ENCODE results near the gene RMND5B. TPM values are rescaled to one million over a fixed set of nuclear protein-coding genes. Genes with fewer than 3 reads are reported as not detected.
A peak's percentile ranks its signal among the peaks of the same experiment; 100 is the strongest.

Gene RMND5B
- total RNA-seq, 1 experiment from 2014 or later: 37.0 TPM

DNA sequence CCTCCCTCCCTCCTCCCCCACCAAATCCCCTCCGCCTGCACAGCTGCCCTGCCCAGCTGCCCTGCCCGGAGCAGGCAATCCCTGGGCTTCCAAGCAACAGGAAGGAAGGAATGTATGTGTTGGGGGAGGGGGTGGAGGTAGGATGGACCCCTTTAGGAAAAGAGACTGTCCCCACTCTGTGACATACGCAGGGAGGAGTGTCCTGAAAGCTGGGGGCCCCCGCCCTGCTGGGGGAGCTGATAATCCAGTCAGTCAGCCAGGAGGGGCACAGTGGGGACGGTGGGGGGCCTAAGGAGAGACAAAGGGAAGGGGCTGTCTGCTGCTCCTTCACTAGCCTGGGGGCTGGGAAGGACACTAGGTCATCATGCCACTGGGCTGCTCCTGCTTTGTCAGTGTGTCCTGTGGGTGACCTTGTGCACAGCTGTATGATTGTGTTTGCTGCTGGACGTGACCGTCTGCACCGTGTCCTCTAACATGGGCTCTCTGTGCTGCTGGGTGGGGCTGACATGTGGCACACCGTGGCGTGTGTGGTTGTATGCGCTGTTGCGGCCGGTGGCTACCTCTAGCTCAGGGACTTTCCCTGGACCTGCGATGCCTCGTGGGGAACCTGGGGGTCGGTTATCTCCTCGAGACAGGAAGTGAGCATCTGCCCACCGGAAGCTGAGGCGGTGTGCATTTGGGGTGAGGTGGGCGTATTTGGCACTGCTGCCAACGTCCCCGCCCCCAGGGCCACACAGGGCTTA is 14.5 kb upstream of the RMND5B start:
- DNase-seq (ENCODE audit: low spot score): peak; percentile 22
- POLR2A ChIA-PET (ENCODE audit: low non-redundant PET): no interaction called here
- no peak overlapping the region for H3K4me3 ChIP-seq (ENCODE audit: low read depth, low read length, poor library complexity, severe bottlenecking)

DNA sequence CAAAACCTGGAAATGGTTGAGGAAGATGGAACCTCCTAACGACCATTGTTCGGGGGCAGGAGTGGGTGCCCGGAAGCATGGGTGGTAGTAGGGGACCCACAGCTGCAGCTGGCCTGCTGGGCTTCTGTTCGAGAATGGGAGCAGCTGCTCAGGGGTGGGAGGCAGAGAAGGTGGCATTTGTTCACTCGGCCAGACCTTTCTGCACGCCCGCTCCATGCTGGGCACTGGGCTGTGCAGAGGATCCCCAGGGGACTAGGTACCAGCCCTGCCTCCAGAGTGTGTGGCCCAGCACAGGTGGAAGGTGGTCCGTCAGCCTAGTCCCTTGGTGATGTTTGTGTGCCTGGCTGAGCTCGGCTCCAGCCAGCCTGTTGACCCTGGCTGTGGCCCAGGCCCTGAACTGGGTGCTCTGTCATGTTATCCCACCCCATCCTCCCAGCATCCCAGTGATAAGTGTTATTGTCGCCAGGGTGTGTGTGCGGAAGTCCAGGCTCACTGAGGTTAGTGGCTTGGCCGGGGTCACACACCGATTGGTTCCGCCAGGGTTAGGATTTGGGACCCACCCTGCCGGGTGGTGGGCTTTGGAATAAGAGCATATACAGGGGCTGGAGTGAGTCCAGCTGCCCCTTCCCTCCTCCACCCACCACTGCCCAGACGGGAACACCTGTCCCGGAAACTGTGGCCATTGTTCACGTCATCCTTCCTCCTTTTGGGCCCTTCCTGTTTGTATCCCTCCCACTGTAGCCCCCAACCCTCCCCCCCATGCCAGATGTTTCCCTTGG is 12.7 kb upstream of the RMND5B start:
- TF ChIP-seq, protein P1, sequence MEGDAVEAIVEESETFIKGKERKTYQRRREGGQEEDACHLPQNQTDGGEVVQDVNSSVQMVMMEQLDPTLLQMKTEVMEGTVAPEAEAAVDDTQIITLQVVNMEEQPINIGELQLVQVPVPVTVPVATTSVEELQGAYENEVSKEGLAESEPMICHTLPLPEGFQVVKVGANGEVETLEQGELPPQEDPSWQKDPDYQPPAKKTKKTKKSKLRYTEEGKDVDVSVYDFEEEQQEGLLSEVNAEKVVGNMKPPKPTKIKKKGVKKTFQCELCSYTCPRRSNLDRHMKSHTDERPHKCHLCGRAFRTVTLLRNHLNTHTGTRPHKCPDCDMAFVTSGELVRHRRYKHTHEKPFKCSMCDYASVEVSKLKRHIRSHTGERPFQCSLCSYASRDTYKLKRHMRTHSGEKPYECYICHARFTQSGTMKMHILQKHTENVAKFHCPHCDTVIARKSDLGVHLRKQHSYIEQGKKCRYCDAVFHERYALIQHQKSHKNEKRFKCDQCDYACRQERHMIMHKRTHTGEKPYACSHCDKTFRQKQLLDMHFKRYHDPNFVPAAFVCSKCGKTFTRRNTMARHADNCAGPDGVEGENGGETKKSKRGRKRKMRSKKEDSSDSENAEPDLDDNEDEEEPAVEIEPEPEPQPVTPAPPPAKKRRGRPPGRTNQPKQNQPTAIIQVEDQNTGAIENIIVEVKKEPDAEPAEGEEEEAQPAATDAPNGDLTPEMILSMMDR (conservative IDR thresholded peaks at IDR 0.05; ENCODE audit: low read depth, low read length): no peak
- no peak for TF ChIP-seq EZH2 (IDR thresholded peaks at IDR 0.05; ENCODE audit: borderline replicate concordance, low read depth, low read length, poor library complexity, severe bottlenecking)
- Histone ChIP-seq H3K4me1 (ENCODE audit: insufficient read depth, low read length, poor library complexity, severe bottlenecking) (peaks cover 24% of the 10 kb centered on the region), H3K27ac (ENCODE audit: low read depth, low read length, poor library complexity, severe bottlenecking) (no peak overlapping the region), H3K36me3 (ENCODE audit: insufficient read depth, low read length, poor library complexity, severe bottlenecking) (no peaks in the 10 kb centered on the region), H3K9me3 (ENCODE audit: low read depth, low read length, poor library complexity, severe bottlenecking) (no peaks in the 10 kb centered on the region), H3K27me3 (replicated peaks; ENCODE audit: insufficient read depth, low read depth, low read length, poor library complexity) (no peaks in the 10 kb centered on the region), H3K4me3 (ENCODE audit: low read depth, low read length, poor library complexity, severe bottlenecking) (no peak overlapping the region)
- ChIA-PET CTCF (interaction anchor here (0.5 kb wide), 1 partner anchor 36 kb away, joined by 3 read pairs; no protein-coding TSS in a partner anchor), POLR2A (ENCODE audit: low non-redundant PET) (no interaction called here)
- intact Hi-C loops (cut with micrococcal nuclease; ENCODE audit: unreplicated experiment): no loop called here
- DNase-seq (ENCODE audit: low spot score): no peak
- BruUV-seq (replicated peaks): no TSS peak

More for the DNA sequence above, 14.5 kb upstream of the RMND5B start:
- BruUV-seq (replicated peaks): no TSS peak
- intact Hi-C loops (cut with micrococcal nuclease; ENCODE audit: unreplicated experiment): no loop called here
- no peaks in the 10 kb centered on the region for H3K9me3 ChIP-seq (ENCODE audit: low read depth, low read length, poor library complexity, severe bottlenecking)
- H3K27ac ChIP-seq (ENCODE audit: low read depth, low read length, poor library complexity, severe bottlenecking): no peak overlapping the region
- CTCF ChIA-PET: no interaction called here
- TF ChIP-seq EZH2 (IDR thresholded peaks at IDR 0.05; ENCODE audit: borderline replicate concordance, low read depth, low read length, poor library complexity, severe bottlenecking): no peak
- TF ChIP-seq, protein P1 (conservative IDR thresholded peaks at IDR 0.05; ENCODE audit: low read depth, low read length): no peak
- H3K36me3 ChIP-seq (ENCODE audit: insufficient read depth, low read length, poor library complexity, severe bottlenecking): no peaks in the 10 kb centered on the region
- H3K27me3 ChIP-seq (replicated peaks; ENCODE audit: insufficient read depth, low read depth, low read length, poor library complexity): no peaks in the 10 kb centered on the region
- peaks cover 24% of the 10 kb centered on the region for H3K4me1 ChIP-seq (ENCODE audit: insufficient read depth, low read length, poor library complexity, severe bottlenecking)

DNA sequence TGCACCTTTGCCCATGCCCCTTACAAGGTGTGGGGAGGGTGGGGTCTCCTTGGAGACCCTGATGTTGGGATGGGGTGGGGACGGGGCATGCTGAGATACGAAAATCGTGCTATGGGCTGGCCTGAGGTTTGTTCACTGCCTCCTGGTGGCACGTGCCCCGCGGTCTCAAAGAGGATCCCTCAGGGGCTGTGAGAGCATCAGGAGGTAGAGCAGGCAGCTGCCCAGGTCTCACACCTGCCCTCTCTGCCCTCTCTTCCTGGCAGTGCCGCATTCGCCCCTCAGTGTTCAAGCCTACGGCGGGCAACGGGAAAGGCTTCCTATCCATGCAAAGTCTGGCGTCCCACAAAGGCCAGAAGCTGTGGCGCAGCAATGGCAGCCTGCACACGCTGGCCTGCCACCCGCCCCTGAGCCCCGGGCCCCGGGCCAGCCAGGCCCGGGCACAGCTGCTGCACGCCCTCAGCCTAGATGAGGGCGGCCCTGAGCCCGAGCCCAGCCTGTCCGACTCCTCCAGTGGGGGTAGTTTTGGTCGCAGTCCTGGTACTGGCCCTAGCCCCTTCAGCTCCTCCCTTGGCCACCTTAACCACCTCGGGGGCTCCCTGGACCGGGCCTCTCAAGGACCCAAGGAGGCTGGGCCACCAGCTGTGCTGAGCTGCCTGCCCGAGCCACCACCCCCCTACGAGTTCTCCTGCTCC is 10.8 kb upstream of the RMND5B start:
- ChIA-PET CTCF (no interaction called here), POLR2A (ENCODE audit: low non-redundant PET) (no interaction called here)
- Histone ChIP-seq H3K27me3 (replicated peaks; ENCODE audit: insufficient read depth, low read depth, low read length, poor library complexity) (no peaks in the 10 kb centered on the region), H3K27ac (ENCODE audit: low read depth, low read length, poor library complexity, severe bottlenecking) (no peak overlapping the region), H3K9me3 (ENCODE audit: low read depth, low read length, poor library complexity, severe bottlenecking) (no peaks in the 10 kb centered on the region), H3K4me3 (ENCODE audit: low read depth, low read length, poor library complexity, severe bottlenecking) (no peak overlapping the region), H3K36me3 (ENCODE audit: insufficient read depth, low read length, poor library complexity, severe bottlenecking) (no peaks in the 10 kb centered on the region), H3K4me1 (ENCODE audit: insufficient read depth, low read length, poor library complexity, severe bottlenecking) (peaks cover 17% of the 10 kb centered on the region)
- TF ChIP-seq, protein P1 (conservative IDR thresholded peaks at IDR 0.05; ENCODE audit: low read depth, low read length): no peak
- TF ChIP-seq EZH2 (IDR thresholded peaks at IDR 0.05; ENCODE audit: borderline replicate concordance, low read depth, low read length, poor library complexity, severe bottlenecking): no peak
- BruUV-seq (replicated peaks): no TSS peak
- no peak for DNase-seq (ENCODE audit: low spot score)
- intact Hi-C loops (cut with micrococcal nuclease; ENCODE audit: unreplicated experiment): no loop called here
